Sigmoid colon (tissue), 4 donors: ENCODE data around the gene AMH.
"Not testable (repeated sequence)": the region's sequence is repeated elsewhere in the genome, so short reads cannot be mapped to it uniquely, and the experiment has no call there.

Experiments used
- CTCF ChIP-seq, 4 experiments: fragments of 450-650 bp in 3 of 4; fragments of 200-600 bp in 1 of 4; IDR thresholded peaks; one replicate each; pipeline ENCODE4 v1.5.1; 2016 to 2019; ENCODE audit warnings: antibody characterized with exemption in 4 of 4, mild to moderate bottlenecking in 3 of 4, moderate library complexity in 2 of 4
- EP300 ChIP-seq, 4 donors: sonication (generic); formaldehyde crosslinking; IDR thresholded peaks; one replicate each; pipeline ENCODE4 v1.6.1; 2017; ENCODE audit warnings: antibody characterized with exemption in 4 of 4
- POLR2A ChIP-seq, 2 donors: fragments of 450-650 bp; IDR thresholded peaks; one replicate each; pipeline ENCODE4 v1.6.1; 2016; ENCODE audit warnings: antibody characterized with exemption in 2 of 2, mild to moderate bottlenecking in 2 of 2, moderate library complexity in 2 of 2

GRCh38 chr19:2281265-2282061 lies 32.3 kb downstream of the AMH start:
- TF ChIP-seq CTCF, POLR2A, EP300 (IDR thresholded peaks at IDR 0.05): not testable (repeated sequence)
